Measurements from ENCODE around the gene SNRPD1.

Gene SNRPD1

GRCh38 chr18:21652073-21652472 is 40.0 kb downstream of the SNRPD1 start:
- no peak for TF ChIP-seq CTCF (IDR thresholded peaks at IDR 0.05; ENCODE audit: extremely low read depth, insufficient read depth, missing control alignments)
- in situ Hi-C loops (cut with MboI; ENCODE audit: low pct_unique_long_range_greater_than_20kb, low sequenced_read_pairs, unreplicated experiment) = no loop called here

GRCh38 chr18:21653361-21653760 is 41.2 kb downstream of the SNRPD1 start:
- in situ Hi-C loops (cut with MboI; ENCODE audit: low pct_unique_long_range_greater_than_20kb, low sequenced_read_pairs, unreplicated experiment) = no loop called here
- no peak for DNase-seq (ENCODE audit: low spot score)
- TF ChIP-seq CTCF (IDR thresholded peaks at IDR 0.05; ENCODE audit: extremely low read depth, insufficient read depth, missing control alignments) = no peak

More at GRCh38 chr18:21652073-21652472, 40.0 kb downstream of the SNRPD1 start:
- DNase-seq (ENCODE audit: low spot score) = no peak

GRCh38 chr18:21656402-21656801 is 44.3 kb downstream of the SNRPD1 start:
- in situ Hi-C loops (cut with MboI; ENCODE audit: low pct_unique_long_range_greater_than_20kb, low sequenced_read_pairs, unreplicated experiment) = no loop called here
- TF ChIP-seq CTCF (IDR thresholded peaks at IDR 0.05; ENCODE audit: extremely low read depth, insufficient read depth, missing control alignments) = no peak
- no peak for DNase-seq (ENCODE audit: low spot score)

GRCh38 chr18:21660078-21660477 is 48.0 kb downstream of the SNRPD1 start:
- in situ Hi-C loops (cut with MboI; ENCODE audit: low pct_unique_long_range_greater_than_20kb, low sequenced_read_pairs, unreplicated experiment) = no loop called here
- DNase-seq (ENCODE audit: low spot score) = no peak
- TF ChIP-seq CTCF (IDR thresholded peaks at IDR 0.05; ENCODE audit: extremely low read depth, insufficient read depth, missing control alignments) = no peak

- no peak for TF ChIP-seq CTCF (IDR thresholded peaks at IDR 0.05; ENCODE audit: extremely low read depth, insufficient read depth, missing control alignments)
- in situ Hi-C loops (cut with MboI; ENCODE audit: low pct_unique_long_range_greater_than_20kb, low sequenced_read_pairs, unreplicated experiment) = no loop called here
- DNase-seq (ENCODE audit: low spot score) = no peak
These were observed 50.5 kb downstream of the SNRPD1 start for GRCh38 chr18:21662581-21662980.

GRCh38 chr18:21663578-21663977 is 51.5 kb downstream of the SNRPD1 start:
- no peak for TF ChIP-seq CTCF (IDR thresholded peaks at IDR 0.05; ENCODE audit: extremely low read depth, insufficient read depth, missing control alignments)
- DNase-seq (ENCODE audit: low spot score) = no peak
- in situ Hi-C loops (cut with MboI; ENCODE audit: low pct_unique_long_range_greater_than_20kb, low sequenced_read_pairs, unreplicated experiment) = no loop called here

GRCh38 chr18:21664069-21664468 is 52.0 kb downstream of the SNRPD1 start:
- TF ChIP-seq CTCF (IDR thresholded peaks at IDR 0.05; ENCODE audit: extremely low read depth, insufficient read depth, missing control alignments) = no peak
- in situ Hi-C loops (cut with MboI; ENCODE audit: low pct_unique_long_range_greater_than_20kb, low sequenced_read_pairs, unreplicated experiment) = no loop called here
- no peak for DNase-seq (ENCODE audit: low spot score)
